ENCODE measurements around the gene RND2. TPM values are rescaled to one million over a fixed set of nuclear protein-coding genes. Genes with fewer than 3 reads are reported as not detected.
A peak's percentile ranks its signal among the peaks of the same experiment; 100 is the strongest.

Gene RND2
- total and polyA plus RNA-seq, 9 of the 15 experiments (the other 6 are each of a cell fraction or from before 2014, with no cell fraction given) = 0.15 to 1.9 (median 0.98) TPM

DNA sequence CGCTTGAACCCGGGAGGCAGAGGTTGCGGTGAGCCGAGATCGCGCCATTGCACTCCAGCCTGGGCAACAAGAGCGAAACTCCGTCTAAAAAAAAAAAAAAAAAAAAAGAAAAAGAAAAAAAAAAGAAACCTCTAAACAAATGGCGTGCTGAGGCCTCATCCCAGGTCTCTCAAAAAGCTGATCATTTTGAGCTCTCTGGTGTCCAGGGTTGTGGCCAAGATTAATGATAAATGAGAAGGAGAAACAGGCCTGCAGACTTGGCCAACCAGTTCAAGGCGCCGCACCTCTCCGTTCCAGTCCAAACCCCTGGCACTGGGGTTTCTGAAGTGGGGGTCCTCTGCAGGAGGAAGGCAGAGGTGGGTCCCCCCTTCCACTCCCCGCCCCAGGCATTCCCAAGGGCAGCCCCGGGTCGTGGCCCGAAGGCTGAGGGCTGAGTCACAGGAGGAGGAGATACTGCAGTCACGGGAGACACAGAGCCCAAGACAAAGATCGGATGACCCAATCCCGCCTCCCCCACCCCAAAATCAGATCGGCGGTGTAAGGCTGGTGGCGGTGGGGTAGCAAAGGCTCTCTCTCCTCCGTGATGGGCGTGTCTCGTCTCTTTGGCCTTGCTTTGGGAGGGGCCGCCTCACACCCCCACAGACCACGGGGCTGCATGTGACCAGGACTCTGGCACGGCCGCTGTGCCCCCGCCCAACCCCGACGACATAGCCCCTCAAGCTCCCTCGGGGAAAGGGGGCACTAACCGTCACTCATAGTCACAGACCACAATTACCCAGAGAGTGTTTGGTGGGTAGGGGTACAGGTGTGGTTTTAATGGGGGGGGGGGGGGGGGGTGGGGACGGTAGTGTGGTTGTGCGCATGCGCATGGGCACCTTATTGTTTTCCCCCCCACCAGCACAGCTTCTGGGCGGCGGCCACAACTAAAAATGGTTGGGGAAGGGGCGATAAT, 4.0 kb upstream of the RND2 start (continued):
- peak; percentile 54; the same call in 1 of the 2 replicates for TF ChIP-seq KLF6 (CRISPR knock-in tag; IDR thresholded peaks at IDR 0.05; ENCODE audit: borderline replicate concordance)
- TF ChIP-seq ZNF146 (CRISPR knock-in tag; IDR thresholded peaks at IDR 0.05; ENCODE audit: unreplicated experiment) = no peak
- peak; percentile 63; the same call in 1 of the 2 replicates for TF ChIP-seq CEBPG (CRISPR knock-in tag; IDR thresholded peaks at IDR 0.05)
- peak; percentile 57 to 70; a peak in 3 of 4 replicates for TF ChIP-seq CEBPG (tag; conservative IDR thresholded peaks at IDR 0.05 in 1 of 2, IDR thresholded peaks at IDR 0.05 in 1 of 2)
- no peak for TF ChIP-seq ZNF431 (CRISPR knock-in tag; IDR thresholded peaks at IDR 0.05)
- TF ChIP-seq SLC30A9 (CRISPR knock-in tag; IDR thresholded peaks at IDR 0.05) = no peak
- TF ChIP-seq ZFX (CRISPR knock-in tag; IDR thresholded peaks at IDR 0.05) = no peak
- peak; percentile 77 for TF ChIP-seq L3MBTL2 (IDR thresholded peaks at IDR 0.05)
- no peak; the same call in 1 of the 2 replicates for TF ChIP-seq POLR2AphosphoS2 (IDR thresholded peaks at IDR 0.05; ENCODE audit: low read length)
- TF ChIP-seq, protein P1, sequence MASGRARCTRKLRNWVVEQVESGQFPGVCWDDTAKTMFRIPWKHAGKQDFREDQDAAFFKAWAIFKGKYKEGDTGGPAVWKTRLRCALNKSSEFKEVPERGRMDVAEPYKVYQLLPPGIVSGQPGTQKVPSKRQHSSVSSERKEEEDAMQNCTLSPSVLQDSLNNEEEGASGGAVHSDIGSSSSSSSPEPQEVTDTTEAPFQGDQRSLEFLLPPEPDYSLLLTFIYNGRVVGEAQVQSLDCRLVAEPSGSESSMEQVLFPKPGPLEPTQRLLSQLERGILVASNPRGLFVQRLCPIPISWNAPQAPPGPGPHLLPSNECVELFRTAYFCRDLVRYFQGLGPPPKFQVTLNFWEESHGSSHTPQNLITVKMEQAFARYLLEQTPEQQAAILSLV (tag; IDR thresholded peaks at IDR 0.05) = no peak
- TF ChIP-seq, protein P2, sequence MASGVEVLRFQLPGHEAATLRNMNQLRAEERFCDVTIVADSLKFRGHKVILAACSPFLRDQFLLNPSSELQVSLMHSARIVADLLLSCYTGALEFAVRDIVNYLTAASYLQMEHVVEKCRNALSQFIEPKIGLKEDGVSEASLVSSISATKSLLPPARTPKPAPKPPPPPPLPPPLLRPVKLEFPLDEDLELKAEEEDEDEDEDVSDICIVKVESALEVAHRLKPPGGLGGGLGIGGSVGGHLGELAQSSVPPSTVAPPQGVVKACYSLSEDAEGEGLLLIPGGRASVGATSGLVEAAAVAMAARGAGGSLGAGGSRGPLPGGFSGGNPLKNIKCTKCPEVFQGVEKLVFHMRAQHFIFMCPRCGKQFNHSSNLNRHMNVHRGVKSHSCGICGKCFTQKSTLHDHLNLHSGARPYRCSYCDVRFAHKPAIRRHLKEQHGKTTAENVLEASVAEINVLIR (CRISPR knock-in tag; IDR thresholded peaks at IDR 0.05) = no peak
- TF ChIP-seq, protein P3, sequence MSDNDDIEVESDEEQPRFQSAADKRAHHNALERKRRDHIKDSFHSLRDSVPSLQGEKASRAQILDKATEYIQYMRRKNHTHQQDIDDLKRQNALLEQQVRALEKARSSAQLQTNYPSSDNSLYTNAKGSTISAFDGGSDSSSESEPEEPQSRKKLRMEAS (CRISPR knock-in tag; IDR thresholded peaks at IDR 0.05) = no peak
- TF ChIP-seq, protein P4, sequence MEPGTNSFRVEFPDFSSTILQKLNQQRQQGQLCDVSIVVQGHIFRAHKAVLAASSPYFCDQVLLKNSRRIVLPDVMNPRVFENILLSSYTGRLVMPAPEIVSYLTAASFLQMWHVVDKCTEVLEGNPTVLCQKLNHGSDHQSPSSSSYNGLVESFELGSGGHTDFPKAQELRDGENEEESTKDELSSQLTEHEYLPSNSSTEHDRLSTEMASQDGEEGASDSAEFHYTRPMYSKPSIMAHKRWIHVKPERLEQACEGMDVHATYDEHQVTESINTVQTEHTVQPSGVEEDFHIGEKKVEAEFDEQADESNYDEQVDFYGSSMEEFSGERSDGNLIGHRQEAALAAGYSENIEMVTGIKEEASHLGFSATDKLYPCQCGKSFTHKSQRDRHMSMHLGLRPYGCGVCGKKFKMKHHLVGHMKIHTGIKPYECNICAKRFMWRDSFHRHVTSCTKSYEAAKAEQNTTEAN (CRISPR knock-in tag; IDR thresholded peaks at IDR 0.05) = no peak
- TF ChIP-seq NONO (IDR thresholded peaks at IDR 0.05; ENCODE audit: low read depth in 2 of 2, low read length in 1 of 2) = 0 out of 4 replicates have a peak, but pooled peaks of 1 of the 2 experiments have one; percentile 30
- no peak for TF ChIP-seq SIX5 (IDR thresholded peaks at IDR 0.05; ENCODE audit: borderline replicate concordance in 1 of 2, insufficient read depth in 1 of 2, low read depth in 1 of 2, low read length in 2 of 2)
- peak; percentile 90 for TF ChIP-seq TAF9B (IDR thresholded peaks at IDR 0.05; ENCODE audit: partially characterized antibody)
- TF ChIP-seq, protein P5, sequence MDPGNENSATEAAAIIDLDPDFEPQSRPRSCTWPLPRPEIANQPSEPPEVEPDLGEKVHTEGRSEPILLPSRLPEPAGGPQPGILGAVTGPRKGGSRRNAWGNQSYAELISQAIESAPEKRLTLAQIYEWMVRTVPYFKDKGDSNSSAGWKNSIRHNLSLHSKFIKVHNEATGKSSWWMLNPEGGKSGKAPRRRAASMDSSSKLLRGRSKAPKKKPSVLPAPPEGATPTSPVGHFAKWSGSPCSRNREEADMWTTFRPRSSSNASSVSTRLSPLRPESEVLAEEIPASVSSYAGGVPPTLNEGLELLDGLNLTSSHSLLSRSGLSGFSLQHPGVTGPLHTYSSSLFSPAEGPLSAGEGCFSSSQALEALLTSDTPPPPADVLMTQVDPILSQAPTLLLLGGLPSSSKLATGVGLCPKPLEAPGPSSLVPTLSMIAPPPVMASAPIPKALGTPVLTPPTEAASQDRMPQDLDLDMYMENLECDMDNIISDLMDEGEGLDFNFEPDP (CRISPR knock-in tag; IDR thresholded peaks at IDR 0.05) = no peak
- TF ChIP-seq FOXK2 (conservative IDR thresholded peaks at IDR 0.05 in 1 of 2, IDR thresholded peaks at IDR 0.05 in 1 of 2; ENCODE audit: low read depth in 2 of 2) = 0 out of 4 replicates have a peak, but pooled peaks of 1 of the 2 experiments have one; percentile 28
- TF ChIP-seq TCFL5 (CRISPR knock-in tag; conservative IDR thresholded peaks at IDR 0.05) = no peak
- peak; percentile 8 for TF ChIP-seq RBBP5 (IDR thresholded peaks at IDR 0.05; ENCODE audit: borderline replicate concordance, insufficient read depth, low read length, poor library complexity, severe bottlenecking)
- TF ChIP-seq NCOA6 (IDR thresholded peaks at IDR 0.05) = no peak

Measured in K562 (cell line).